WTC11 (cell line): ENCODE data around the gene PTGER3. TPM values are rescaled to one million over a fixed set of nuclear protein-coding genes. Genes with fewer than 3 reads are reported as not detected.

Experiments used
- ATAC-seq: fragments of 200-7000 bp; cut with Tn5 transposase; 2 replicates; pipeline ENCODE4 v1.10.0; 2021; ENCODE audit warnings: mild to moderate bottlenecking, moderate library complexity
- CTCF ChIA-PET: fragments of 300-600 bp; sonication (Branson Sonifier 250); formaldehyde crosslinking; loops from one replicate; lab custom pipeline; 2021; ENCODE audit warnings: antibody characterized with exemption; lab: Charles Lee
- POLR2A ChIA-PET: fragments of 350-600 bp; sonication (Branson Sonifier 250); formaldehyde crosslinking; loops from one replicate; lab custom pipeline; 2021; ENCODE audit warnings: antibody characterized with exemption; lab: Charles Lee
- DNase-seq: peaks from one replicate; pipeline ENCODE4 v3.0.0; 2021; ENCODE audit warnings: low spot score
- H3K27ac Mint-ChIP-seq: 2 replicates; pipeline ENCODE4 v1.8.0; 2021; ENCODE audit warnings: mixed read lengths
- H3K27me3 Mint-ChIP-seq: 2 replicates; pipeline ENCODE4 v1.8.0; 2021; ENCODE audit warnings: low read depth, mild to moderate bottlenecking, moderate library complexity, mixed read lengths
- H3K36me3 Mint-ChIP-seq: 2 replicates; pipeline ENCODE4 v1.8.0; 2021; ENCODE audit warnings: mixed read lengths
- H3K4me1 Mint-ChIP-seq: 2 replicates; pipeline ENCODE4 v1.8.0; 2022; ENCODE audit warnings: mixed read lengths
- H3K4me3 Mint-ChIP-seq: 2 replicates; pipeline ENCODE4 v1.8.0; 2021; ENCODE audit warnings: mild to moderate bottlenecking, moderate library complexity, mixed read lengths
- H3K9me3 Mint-ChIP-seq: 2 replicates; pipeline ENCODE4 v1.8.0; 2021; ENCODE audit warnings: mixed read lengths
- ATF1 ChIP-seq: sonication (generic); formaldehyde crosslinking; IDR thresholded peaks from 2 replicates; pipeline ENCODE4 v1.8.1; 2023; ENCODE audit warnings: mild to moderate bottlenecking, moderate library complexity, missing genetic modification reagents
- ATF6 ChIP-seq: sonication (generic); formaldehyde crosslinking; IDR thresholded peaks from 2 replicates; pipeline ENCODE4 v1.8.1; 2023; ENCODE audit warnings: mild to moderate bottlenecking, missing genetic modification reagents
- CBFB ChIP-seq: sonication (generic); formaldehyde crosslinking; IDR thresholded peaks from 2 replicates; pipeline ENCODE4 v1.8.1; 2022; ENCODE audit warnings: mild to moderate bottlenecking, low read depth, missing genetic modification reagents
- CDX4 ChIP-seq: fragments of 250-450 bp; sonication (Bioruptor Pico); IDR thresholded peaks from 2 replicates; pipeline ENCODE4 v1.9.0; 2021; ENCODE audit warnings: moderate library complexity, mild to moderate bottlenecking, inconsistent platforms, borderline replicate concordance
- CTCF ChIP-seq: fragments of 200-600 bp; IDR thresholded peaks from 2 replicates; pipeline ENCODE4 v1.8.0; 2022; ENCODE audit warnings: antibody characterized with exemption
- E2F1 ChIP-seq: sonication (generic); formaldehyde crosslinking; IDR thresholded peaks from 2 replicates; pipeline ENCODE4 v1.8.0; 2022; ENCODE audit warnings: mild to moderate bottlenecking, missing genetic modification reagents
- ELF4 ChIP-seq: sonication (generic); formaldehyde crosslinking; IDR thresholded peaks from 2 replicates; pipeline ENCODE4 v1.8.1; 2022; ENCODE audit warnings: low read depth, mild to moderate bottlenecking, moderate library complexity, missing genetic modification reagents
- ERG ChIP-seq: fragments of 250-450 bp; sonication (Bioruptor Pico); IDR thresholded peaks from 2 replicates; pipeline ENCODE4 v1.8.0; 2021; ENCODE audit warnings: mild to moderate bottlenecking
- FOXP1 ChIP-seq: sonication (generic); formaldehyde crosslinking; IDR thresholded peaks from 2 replicates; pipeline ENCODE4 v1.8.0; 2022; ENCODE audit warnings: missing genetic modification reagents, mild to moderate bottlenecking, moderate library complexity, borderline replicate concordance
- FOXP4 ChIP-seq: sonication (generic); formaldehyde crosslinking; IDR thresholded peaks from 2 replicates; pipeline ENCODE4 v1.8.0; 2022; ENCODE audit warnings: mild to moderate bottlenecking, missing genetic modification reagents
- HMGA2 ChIP-seq: fragments of 250-450 bp; sonication (Bioruptor Pico); IDR thresholded peaks from 2 replicates; pipeline ENCODE4 v1.4.0; 2021; ENCODE audit warnings: mild to moderate bottlenecking, moderate library complexity
- MAX ChIP-seq: sonication (generic); formaldehyde crosslinking; IDR thresholded peaks from 2 replicates; pipeline ENCODE4 v1.8.0; 2022; ENCODE audit warnings: mild to moderate bottlenecking, missing genetic modification reagents
- NFE2L1 ChIP-seq: sonication (generic); formaldehyde crosslinking; IDR thresholded peaks from 2 replicates; pipeline ENCODE4 v1.8.1; 2023; ENCODE audit warnings: missing genetic modification reagents
- NFYB ChIP-seq: sonication (generic); formaldehyde crosslinking; conservative IDR thresholded peaks from 2 replicates; pipeline ENCODE4 v1.8.0; 2022; ENCODE audit warnings: low read depth, missing genetic modification reagents
- NR2C2 ChIP-seq: sonication (generic); formaldehyde crosslinking; IDR thresholded peaks from 2 replicates; pipeline ENCODE4 v1.8.0; 2022; ENCODE audit warnings: mild to moderate bottlenecking, missing genetic modification reagents
- PRRX2 ChIP-seq: fragments of 250-450 bp; sonication (Bioruptor Pico); IDR thresholded peaks from 2 replicates; pipeline ENCODE4 v1.8.0; 2021; ENCODE audit warnings: mild to moderate bottlenecking
- SMAD3 ChIP-seq: sonication (generic); formaldehyde crosslinking; IDR thresholded peaks from 2 replicates; pipeline ENCODE4 v1.8.0; 2022; ENCODE audit warnings: missing genetic modification reagents, mild to moderate bottlenecking, borderline replicate concordance
- USF1 ChIP-seq: sonication (generic); formaldehyde crosslinking; IDR thresholded peaks from 2 replicates; pipeline ENCODE4 v1.8.0; 2022; ENCODE audit warnings: mild to moderate bottlenecking, missing genetic modification reagents
- ZBTB43 ChIP-seq: sonication (generic); formaldehyde crosslinking; IDR thresholded peaks from 2 replicates; pipeline ENCODE4 v1.8.1; 2023; ENCODE audit warnings: mild to moderate bottlenecking, missing genetic modification reagents
- ZMAT4 ChIP-seq: fragments of 250-450 bp; sonication (Bioruptor Pico); IDR thresholded peaks from 2 replicates; pipeline ENCODE4 v1.9.0; 2021; ENCODE audit warnings: mild to moderate bottlenecking
- ZNF232 ChIP-seq: sonication (generic); formaldehyde crosslinking; IDR thresholded peaks from 2 replicates; pipeline ENCODE4 v1.8.0; 2022; ENCODE audit warnings: mild to moderate bottlenecking, missing genetic modification reagents
- ZNF317 ChIP-seq: sonication (generic); formaldehyde crosslinking; IDR thresholded peaks from 2 replicates; pipeline ENCODE4 v1.8.1; 2023; ENCODE audit warnings: low read depth, mild to moderate bottlenecking, moderate library complexity, missing genetic modification reagents, borderline replicate concordance
- total RNA-seq: library from RNA; stranded (reverse); gene quantifications from 3 replicates; pipeline ENCODE4 v1.2.3, GENCODE V29; 2021

PTGER3 gene
- total RNA-seq, 1 experiment from 2014 or later: 0.50 TPM

- TF ChIP-seq FOXP1 (CRISPR knock-in tag) (no peak), ZNF317 (CRISPR knock-in tag) (no peak), NFYB (CRISPR knock-in tag) (no peak), ZNF232 (CRISPR knock-in tag) (no peak), PRRX2 (CRISPR knock-in tag) (no peak), ERG (no peak), MAX (CRISPR knock-in tag) (no peak), ZMAT4 (CRISPR knock-in tag) (no peak), NR2C2 (CRISPR knock-in tag) (no peak)
These were observed 24.1 kb downstream of the PTGER3 start (continued) for GRCh38 chr1:71023515-71023914.

GRCh38 chr1:71019233-71019969 is 28.2 kb downstream of the PTGER3 start:
- POLR2A ChIA-PET: no interaction called here
- Mint-ChIP-seq H3K4me3 (no peak overlapping the region), H3K36me3 (no peaks in the 10 kb centered on the region), H3K4me1 (no peaks in the 10 kb centered on the region), H3K27me3 (no peaks in the 10 kb centered on the region), H3K9me3 (no peaks in the 10 kb centered on the region), H3K27ac (no peak overlapping the region)
- DNase-seq (no peak), ATAC-seq (no peak)
- CTCF ChIA-PET: interaction anchor here (0.7 kb wide), 1 partner anchor 274 kb away, joined by 3 read pairs; no protein-coding TSS in a partner anchor
- TF ChIP-seq FOXP4 (no peak), USF1 (no peak), ERG (no peak), E2F1 (no peak), FOXP1 (CRISPR knock-in tag) (no peak), CBFB (CRISPR knock-in tag) (no peak), NFE2L1 (CRISPR knock-in tag) (no peak), ATF1 (no peak), SMAD3 (CRISPR knock-in tag) (no peak), CTCF (no peak), CDX4 (no peak), ELF4 (CRISPR knock-in tag) (no peak), ZBTB43 (CRISPR knock-in tag) (no peak), HMGA2 (CRISPR knock-in tag) (no peak), ATF6 (CRISPR knock-in tag) (no peak)
